KBM-7 (cell line): ENCODE measurements around the gene ERG.

ENCODE experiments used
- DNase-seq: peaks from one replicate; pipeline ENCODE4 v3.0.0-alpha.2; 2015
- in situ Hi-C: fragments of 300-500 bp; cut with MboI; formaldehyde crosslinking; loops from 2 replicates; pipeline ENCODE4 v1.14.3; 2020; ENCODE audit warnings: low sequenced_read_pairs, low pct_unique_long_range_greater_than_20kb, mixed read lengths

Gene ERG

DNA sequence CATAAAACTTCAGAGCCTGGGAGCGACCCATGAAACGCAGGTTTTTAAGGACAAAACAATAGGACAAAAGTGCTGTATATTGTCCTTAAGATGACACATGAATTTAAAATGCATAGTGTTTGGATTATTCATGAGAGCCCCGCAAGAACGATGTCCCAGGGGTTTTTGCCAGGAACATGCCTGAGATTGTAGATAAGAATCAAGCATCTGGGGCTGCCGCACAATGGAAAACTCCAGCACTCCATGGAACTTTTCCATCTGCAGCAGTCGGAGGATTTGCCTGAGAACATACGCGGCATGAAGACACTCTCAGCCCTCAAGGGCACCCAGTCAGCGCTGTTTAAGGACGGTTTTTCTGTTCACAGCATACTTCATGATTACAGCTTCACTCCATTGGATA lies 5.3 kb upstream of the ERG start:
- no peak for DNase-seq
- in situ Hi-C loops = no loop called here

DNA sequence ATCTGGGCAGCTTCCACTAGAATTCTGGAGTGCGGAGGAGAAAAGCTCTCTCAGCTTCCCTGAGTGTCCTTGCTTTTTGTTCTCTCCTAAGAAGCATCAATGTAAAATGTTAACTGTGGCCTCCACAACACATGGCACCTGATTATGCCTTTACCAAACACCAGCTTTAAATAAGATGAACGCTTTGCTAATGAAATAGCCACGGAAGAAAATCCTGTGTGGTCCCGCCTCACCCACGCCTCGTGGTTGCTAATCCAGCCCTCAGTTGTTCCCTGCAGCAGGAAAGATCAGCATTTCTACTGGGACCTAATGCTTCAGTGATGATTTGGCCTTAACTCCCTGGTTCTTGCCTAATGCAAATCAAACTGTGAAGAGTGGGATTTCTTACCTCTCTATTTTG lies 1.8 kb upstream of the ERG start:
- in situ Hi-C loops = no loop called here

DNA sequence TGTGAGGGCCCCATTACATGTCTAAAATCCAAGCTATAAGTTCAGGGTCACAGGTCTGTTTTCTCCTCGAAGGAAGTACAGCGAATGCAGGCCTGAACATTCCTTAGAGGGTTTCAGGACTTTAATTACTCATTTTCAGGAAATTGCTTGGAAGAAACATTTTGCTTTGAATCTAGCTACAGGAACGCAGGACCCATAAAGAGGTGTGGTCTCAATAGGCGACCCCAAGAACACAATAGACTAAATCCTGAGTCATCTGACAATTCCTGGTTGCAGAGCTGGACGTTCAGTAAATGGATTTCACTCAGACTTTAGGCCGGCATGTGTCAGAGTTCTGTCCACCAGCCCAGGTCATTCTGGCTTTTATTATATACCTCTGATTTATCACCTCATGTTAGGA lies 1.0 kb upstream of the ERG start:
- in situ Hi-C loops = loop anchor here (25.0 kb wide), 1 partner anchor 638 kb away; no protein-coding TSS in a partner anchor
- no peak for DNase-seq

More for the DNA sequence above, 1.8 kb upstream of the ERG start:
- no peak for DNase-seq

DNA sequence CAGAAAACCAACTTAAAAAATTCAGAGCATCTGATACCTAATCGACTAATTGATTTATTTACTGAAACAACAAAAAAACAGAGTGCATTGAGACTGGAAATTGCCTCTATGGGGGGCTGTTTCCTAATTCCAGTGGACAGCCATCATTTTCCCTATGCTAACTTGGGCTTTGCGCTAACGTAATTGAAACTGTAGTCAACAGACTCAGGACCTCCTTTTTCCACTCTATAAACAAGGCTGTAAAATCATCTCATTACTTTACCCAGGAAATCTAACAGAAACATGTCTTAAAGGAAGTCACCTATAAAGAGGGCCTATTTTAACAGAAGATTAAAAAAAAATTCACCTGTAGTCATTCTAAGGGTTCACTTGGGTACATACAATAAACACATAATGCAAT lies 2.1 kb downstream of the ERG start:
- DNase-seq = peak; percentile 70
- in situ Hi-C loops = loop anchor here (25.0 kb wide), 1 partner anchor 641 kb away; no protein-coding TSS in a partner anchor

DNA sequence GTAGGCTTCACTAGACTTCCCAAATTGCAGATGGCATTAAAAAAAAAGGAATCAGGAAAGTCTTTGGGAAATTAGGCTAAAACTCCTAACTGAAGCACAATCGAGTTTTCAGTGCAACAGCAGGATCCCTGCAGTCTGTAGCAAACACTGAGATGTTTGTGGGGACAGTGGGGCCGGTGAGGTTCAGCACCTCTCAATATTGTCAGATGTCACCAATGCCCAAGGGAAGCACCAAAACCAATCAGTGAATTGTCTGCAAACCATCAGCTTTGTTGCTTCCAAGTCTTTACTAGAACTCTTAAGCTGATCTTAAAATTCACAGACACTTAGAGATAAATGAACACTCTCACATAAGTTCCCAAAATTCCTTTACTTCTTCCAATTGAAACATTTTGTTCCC lies 2.6 kb downstream of the ERG start:
- DNase-seq = peak; percentile 49
- in situ Hi-C loops = loop anchor here (25.0 kb wide), 1 partner anchor 642 kb away; no protein-coding TSS in a partner anchor

DNA sequence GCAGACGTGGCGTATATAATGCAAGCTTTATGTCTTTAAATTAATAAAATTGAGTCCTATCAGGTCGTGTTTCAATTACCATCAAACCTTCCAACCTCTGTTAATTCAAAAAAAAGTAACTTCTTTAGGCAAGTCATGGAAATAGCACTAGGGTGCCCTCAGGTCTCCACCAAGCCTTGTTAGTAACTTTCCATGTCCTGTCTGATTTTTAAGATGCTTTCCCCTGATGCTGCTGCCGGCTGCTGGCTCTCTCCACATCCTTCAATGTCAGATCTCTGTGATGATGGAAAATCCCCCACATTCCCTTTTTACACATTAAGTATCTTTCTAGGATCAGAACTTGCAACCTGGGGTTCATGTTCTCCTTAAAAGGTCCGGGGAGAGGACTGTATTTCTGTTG lies 3.0 kb downstream of the ERG start:
- DNase-seq = no peak
- in situ Hi-C loops = loop anchor here (25.0 kb wide), 1 partner anchor 642 kb away; no protein-coding TSS in a partner anchor

DNA sequence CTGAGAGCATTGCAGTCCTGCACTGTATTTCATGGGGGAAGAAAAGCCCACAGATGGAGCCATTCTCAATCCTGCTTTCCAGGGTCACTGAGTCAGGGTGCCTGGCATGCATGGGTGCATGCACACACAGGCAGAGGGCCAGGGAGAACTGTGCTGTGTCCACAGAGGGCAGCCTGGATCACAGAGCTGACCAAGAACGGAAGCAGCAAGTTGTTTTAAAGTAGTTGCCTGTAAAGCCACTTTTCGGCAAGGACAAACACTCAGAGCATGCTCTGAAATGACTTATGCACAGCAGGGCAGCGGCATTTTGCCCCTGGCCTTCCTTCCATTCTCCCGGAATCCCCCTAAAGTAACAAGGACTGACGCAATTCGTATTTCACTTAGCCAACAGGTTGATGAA lies 3.6 kb downstream of the ERG start:
- in situ Hi-C loops = loop anchor here (25.0 kb wide), 1 partner anchor 643 kb away; no protein-coding TSS in a partner anchor
- DNase-seq = peak; percentile 52

DNA sequence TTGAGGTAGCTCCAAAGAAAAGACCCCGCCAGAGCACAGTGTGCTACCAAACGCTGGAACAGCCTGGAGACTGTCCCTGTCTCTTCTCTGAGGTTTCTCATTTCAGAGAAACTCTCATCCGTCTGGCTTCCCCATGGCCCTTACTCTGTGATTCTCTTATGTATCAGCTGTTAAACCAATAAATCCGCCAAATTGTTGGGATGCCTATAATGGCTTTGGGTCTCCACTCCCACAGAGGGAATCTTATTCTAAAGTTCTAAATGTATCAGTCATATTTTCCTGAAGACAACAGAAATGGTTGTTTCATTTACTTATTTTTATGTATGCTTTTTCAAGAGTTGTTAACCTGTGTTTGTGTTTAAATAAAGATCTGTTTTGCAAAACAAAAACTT lies 4.0 kb downstream of the ERG start:
- no peak for DNase-seq
- in situ Hi-C loops = loop anchor here (25.0 kb wide), 1 partner anchor 643 kb away; no protein-coding TSS in a partner anchor

DNA sequence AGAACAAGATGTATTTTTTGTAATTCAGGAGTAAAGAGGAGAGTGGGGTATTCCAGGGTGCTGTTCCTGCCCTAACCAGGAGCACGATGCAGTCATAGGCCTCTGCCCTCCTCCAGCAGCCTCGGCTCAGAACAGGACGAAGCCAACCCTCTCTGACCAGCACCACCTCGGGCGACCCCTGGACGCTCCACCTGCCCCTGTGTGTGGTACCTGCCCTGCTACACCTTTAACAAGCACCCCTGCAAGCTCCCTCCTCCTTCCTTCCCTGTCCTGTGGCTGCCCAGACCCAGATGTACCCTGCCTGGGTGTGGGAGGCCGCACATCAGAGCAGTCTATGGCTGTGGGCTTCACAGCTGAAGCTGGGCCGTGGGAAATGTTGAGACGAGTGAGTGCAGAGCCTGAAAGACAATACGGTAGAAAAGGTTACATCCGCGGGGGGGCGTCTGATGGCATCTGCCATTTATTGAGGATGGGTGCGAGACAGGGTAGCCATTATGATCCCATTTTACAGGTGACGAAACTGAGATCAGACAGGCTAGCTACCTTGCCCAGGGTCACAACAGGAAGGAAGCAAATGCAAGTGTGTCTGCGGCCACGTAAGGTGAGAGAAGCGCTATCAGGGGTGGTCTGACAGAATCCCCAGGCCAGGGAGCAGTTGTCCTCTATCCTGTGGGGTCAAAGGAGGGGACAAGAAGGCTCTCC lies 4.6 kb downstream of the ERG start:
- in situ Hi-C loops = loop anchor here (25.0 kb wide), 1 partner anchor 644 kb away; no protein-coding TSS in a partner anchor
- no peak for DNase-seq

DNA sequence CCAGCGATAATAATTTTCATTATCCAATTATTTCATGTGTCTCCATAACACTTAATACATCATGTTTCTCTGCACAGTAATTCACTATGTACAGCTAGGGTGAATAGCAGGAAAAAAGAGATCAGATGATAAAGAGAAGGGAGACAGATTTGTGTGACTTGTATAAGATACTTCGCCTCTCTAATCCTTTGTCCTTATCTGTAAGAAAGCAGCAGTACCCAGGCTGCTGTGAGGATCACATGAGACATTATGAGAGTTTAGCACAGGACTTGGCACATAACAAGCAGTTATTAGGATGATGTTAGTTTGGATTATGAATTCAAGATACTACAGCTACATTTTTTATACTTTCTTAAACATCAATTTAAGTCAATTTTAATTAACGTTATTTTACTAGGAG lies 6.3 kb downstream of the ERG start:
- in situ Hi-C loops = loop anchor here (25.0 kb wide), 1 partner anchor 645 kb away; no protein-coding TSS in a partner anchor
- DNase-seq = no peak

DNA sequence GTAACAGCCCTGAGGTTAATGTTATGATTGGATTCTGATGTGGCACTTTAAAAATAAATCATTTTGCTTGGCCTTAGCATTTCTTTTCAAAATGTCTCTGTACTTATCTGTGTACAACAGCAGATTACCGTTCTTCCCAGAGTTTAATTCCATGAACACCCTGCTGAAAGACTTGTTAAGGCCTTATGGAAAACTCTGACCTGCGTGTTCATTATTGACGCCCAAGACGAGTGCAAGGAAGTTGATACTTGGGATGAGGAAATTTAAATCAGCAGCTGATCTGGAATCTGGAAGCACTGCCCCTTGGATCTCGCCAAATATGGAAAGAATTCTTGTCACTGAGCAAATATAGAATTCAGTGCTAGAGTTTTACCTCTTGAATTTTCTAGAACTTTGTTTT lies 6.7 kb downstream of the ERG start:
- in situ Hi-C loops = loop anchor here (25.0 kb wide), 1 partner anchor 646 kb away; no protein-coding TSS in a partner anchor
- no peak for DNase-seq

DNA sequence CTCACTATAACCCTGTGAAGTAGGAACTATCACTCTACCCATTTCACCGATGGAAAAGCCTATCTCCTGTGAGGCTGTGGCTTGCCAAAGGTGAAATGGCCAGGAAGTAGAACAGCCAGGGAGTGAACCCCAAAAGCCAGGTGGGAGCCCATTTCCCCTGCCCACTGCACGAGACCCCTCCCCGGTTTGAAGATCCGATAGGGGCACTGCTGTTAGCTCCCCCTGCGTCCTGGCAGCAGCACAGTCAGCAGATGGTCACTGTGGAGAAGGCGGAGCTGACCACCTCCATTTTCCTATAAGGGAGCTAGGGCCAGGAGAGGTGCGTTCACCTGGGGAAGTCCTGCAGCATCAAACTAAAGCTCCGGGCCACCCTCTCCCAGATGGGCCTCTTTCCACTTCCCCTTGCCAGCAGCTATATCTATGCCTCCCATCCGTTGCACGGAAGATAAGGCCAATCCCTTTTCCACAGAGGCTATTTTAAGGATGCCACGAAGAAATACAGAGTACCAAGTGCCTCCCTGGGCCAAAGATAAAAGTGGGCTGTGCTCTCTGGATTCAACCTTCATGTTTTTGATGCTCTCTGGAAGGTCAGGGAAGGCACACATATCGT lies 7.8 kb downstream of the ERG start:
- DNase-seq = peak; percentile 82
- in situ Hi-C loops = loop anchor here (25.0 kb wide), 1 partner anchor 647 kb away; no protein-coding TSS in a partner anchor

DNA sequence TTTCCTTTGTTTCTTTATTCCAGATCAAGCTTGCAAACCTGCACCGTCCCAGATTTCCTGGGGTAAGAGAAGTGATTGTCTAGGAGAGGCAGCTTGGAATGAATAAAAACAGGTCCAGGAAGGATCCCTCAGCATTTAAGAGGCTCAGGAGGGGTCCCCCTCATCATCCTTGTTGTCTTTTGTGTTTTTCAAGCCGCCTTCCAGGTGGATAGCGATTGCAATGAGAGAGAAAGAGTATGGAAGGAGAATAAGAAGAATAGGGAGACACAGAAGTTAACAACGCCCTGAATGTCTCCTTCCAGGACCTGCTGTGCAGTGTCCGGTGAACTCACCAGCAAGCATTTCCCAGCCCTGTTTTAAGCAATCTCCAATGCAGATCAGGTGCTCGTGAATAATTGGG lies 8.5 kb downstream of the ERG start:
- no peak for DNase-seq
- in situ Hi-C loops = loop anchor here (25.0 kb wide), 1 partner anchor 648 kb away; no protein-coding TSS in a partner anchor

DNA sequence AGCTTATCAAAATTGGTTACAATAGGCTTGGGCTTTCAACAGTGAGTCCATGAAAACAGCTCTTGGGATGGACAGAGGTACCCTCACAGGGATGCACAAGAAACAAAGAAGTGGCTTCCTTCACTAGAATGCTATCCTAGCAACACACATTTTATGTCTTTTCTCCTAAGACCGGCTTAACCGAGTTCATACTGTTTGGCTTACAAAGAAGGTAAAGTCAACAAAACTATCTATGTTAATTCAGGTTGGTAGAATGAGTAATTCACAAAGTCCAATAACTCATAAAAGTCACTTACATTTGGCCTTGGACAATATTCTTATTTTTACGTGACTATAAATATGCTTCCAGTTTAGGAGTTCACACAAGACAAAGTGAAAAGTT lies 9.0 kb downstream of the ERG start:
- DNase-seq = no peak
- in situ Hi-C loops = loop anchor here (25.0 kb wide), 1 partner anchor 648 kb away; no protein-coding TSS in a partner anchor

DNA sequence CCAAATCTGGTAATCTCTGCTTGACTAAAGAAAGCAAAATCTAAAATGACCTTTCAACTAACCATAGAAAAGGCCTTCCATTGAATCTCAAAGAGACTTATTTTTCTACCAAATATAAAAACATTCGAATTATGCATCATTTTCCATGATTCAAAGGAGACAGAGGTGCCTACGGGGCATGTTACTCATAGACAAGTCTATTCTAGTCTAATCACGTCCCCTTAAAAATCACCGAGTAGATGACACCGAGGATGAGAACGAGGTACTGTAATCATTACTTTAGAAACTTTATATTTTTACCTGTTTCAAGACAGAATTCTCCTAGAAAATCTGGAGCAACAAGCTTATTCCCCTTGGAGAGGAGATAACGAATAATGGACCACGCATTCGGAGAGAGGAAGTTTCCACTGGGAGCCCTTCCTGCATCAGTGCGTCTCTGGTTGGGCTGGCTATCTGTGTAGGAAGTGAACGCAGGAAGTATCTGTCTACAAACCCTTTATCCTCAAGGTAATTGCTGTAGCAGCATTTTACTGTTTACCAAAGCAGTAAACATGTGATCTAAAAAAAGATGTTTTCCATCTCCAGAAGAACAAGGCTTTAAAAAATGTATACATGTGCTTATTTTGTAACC lies 9.5 kb downstream of the ERG start:
- peak; percentile 64 for DNase-seq
- in situ Hi-C loops = loop anchor here (25.0 kb wide), 1 partner anchor 649 kb away; no protein-coding TSS in a partner anchor

DNA sequence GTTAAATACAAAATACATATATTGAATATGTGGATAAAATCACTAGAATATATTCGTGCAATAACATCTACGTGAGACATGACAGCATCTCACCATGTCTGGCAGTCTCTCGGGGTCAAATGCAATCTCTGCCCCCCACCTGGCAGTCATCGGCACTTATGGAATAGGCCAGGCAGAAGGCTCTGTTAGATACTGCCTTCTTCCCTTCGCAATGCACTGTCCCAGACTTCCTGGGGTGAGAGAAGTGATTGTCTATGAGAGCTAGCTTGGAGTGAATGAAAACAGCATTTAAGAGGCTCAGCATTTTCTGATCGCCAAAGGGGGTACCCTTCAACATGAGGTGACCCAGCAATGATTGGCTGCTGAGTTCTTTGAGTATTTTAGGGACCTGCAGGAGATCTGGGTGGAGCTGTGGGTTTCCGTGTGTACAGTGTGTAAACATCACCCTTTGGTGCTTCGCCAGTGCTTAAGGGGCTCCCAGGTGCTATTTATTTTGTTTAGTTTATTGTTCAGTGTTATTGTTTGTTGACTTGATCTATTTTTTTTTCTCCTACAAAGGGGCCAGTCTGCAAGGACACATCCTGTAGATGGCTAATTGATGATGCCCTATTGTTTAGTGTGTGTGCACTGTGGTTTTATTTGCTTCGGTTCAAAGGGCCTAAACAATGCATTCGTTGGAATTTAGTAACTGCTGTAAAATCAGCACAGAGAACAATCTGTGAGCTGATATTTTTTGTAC lies 10.2 kb downstream of the ERG start:
- in situ Hi-C loops = loop anchor here (25.0 kb wide), 1 partner anchor 649 kb away; no protein-coding TSS in a partner anchor
- DNase-seq = no peak

DNA sequence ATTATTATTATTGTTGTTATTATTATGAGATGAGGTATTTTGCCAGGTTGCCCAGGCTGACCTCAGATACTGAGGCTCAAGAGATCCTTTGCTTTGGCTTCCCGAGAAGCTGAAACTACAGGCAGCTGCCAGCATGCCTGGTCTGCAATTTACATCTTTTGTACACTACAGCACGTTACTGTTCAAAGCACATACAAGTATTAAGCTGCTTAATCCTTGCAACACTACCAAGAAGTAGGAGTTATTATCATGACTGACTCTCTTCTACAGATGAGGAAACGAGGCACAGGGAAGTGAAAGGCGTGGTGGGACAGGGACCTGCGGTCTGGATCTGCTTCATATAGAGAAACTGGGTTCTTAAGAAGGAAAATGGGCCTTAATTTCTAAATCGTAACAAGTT lies 11.6 kb downstream of the ERG start:
- in situ Hi-C loops = loop anchor here (25.0 kb wide), 1 partner anchor 651 kb away; no protein-coding TSS in a partner anchor
- no peak for DNase-seq

DNA sequence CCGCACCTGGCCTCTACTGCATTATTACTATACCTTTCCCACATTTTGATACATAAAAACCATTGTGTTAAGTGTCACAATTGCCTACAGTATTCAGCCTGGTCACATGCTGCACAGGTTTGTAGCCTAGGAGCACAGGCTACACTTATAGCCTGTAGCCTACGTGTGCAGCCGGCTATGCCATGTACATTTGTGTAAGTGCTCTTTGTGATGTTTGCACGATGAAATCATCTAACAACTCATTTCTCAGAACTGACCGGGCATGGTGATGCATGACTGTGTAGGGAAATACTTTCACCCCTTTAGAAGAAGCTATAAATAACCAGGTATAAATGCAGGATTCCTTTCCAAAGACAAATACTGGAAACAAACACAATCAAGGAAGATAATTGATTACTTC lies 12.1 kb downstream of the ERG start:
- in situ Hi-C loops = loop anchor here (25.0 kb wide), 1 partner anchor 651 kb away; no protein-coding TSS in a partner anchor

More for the DNA sequence above, 12.1 kb downstream of the ERG start:
- DNase-seq = no peak
